Type B pancreatic cell (in vitro differentiated cells): ENCODE measurements around the gene KIF3C. TPM values are rescaled to one million over a fixed set of nuclear protein-coding genes. Genes with fewer than 3 reads are reported as not detected.
"Not testable (repeated sequence)": the region's sequence is repeated elsewhere in the genome, so short reads cannot be mapped to it uniquely, and the experiment has no call there.

Source experiments
- DNase-seq: peaks from one replicate; pipeline ENCODE4 v3.0.0; 2021; ENCODE audit warnings: mixed read lengths; ENCODE audit not compliant: unreplicated experiment; ENCODE audit errors: extremely low spot score
- H3K27ac Mint-ChIP-seq: 2 replicates; pipeline ENCODE4 v1.8.0; 2021; ENCODE audit warnings: mild to moderate bottlenecking, mixed read lengths
- H3K27me3 Mint-ChIP-seq: 2 replicates; pipeline ENCODE4 v1.8.0; 2021; ENCODE audit warnings: mixed read lengths
- H3K36me3 Mint-ChIP-seq: 2 replicates; pipeline ENCODE4 v1.8.0; 2021; ENCODE audit warnings: mixed read lengths
- H3K4me1 Mint-ChIP-seq: one replicate; pipeline ENCODE4 v1.8.0; 2021; ENCODE audit warnings: mixed read lengths; ENCODE audit not compliant: unreplicated experiment
- H3K4me3 Mint-ChIP-seq: 2 replicates; pipeline ENCODE4 v1.8.0; 2021; ENCODE audit warnings: mild to moderate bottlenecking, mixed read lengths
- H3K9me3 Mint-ChIP-seq: 2 replicates; pipeline ENCODE4 v1.8.0; 2021; ENCODE audit warnings: mixed read lengths
- total RNA-seq: library from RNA; stranded (reverse); gene quantifications from 2 replicates; pipeline ENCODE4 v1.2.1, GENCODE V29; 2021; ENCODE audit warnings: low replicate concordance
- TF ChIP-seq, protein P1 (sequence below): fragments of 200-600 bp; sonication (generic); conservative IDR thresholded peaks from 2 replicates; pipeline ENCODE4 v1.5.0; 2021; ENCODE audit warnings: antibody characterized with exemption, mild to moderate bottlenecking

Gene KIF3C
- total RNA-seq, 1 donor from 2014 or later, result 25.5 TPM

DNA sequence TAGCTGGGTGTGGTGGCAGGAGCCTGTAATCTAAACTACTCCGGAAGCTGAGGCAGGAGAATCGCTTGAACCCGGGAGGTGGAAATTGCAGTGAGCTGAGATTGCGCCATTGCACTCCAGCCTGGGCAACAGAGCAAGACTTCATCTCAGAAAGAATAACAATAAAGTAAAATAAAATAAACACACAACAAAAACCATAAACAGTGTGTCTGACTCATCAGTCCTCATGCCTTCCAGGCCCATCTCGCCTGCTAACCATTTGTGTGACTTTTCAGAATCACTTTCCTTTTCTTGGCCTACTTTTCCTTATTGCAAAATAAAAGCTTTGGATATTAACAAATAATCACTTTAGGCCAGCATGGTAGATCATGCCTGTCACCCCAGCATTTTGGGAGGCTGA, 62.0 kb downstream of the KIF3C start:
- no peak overlapping the region for H3K4me3 Mint-ChIP-seq
- H3K4me1 Mint-ChIP-seq, result peaks cover 6% of the 10 kb centered on the region
- no peak overlapping the region for H3K27ac Mint-ChIP-seq
- H3K9me3 Mint-ChIP-seq, result no peaks in the 10 kb centered on the region
- peaks cover 3% of the 10 kb centered on the region for H3K27me3 Mint-ChIP-seq
- TF ChIP-seq, protein P1, sequence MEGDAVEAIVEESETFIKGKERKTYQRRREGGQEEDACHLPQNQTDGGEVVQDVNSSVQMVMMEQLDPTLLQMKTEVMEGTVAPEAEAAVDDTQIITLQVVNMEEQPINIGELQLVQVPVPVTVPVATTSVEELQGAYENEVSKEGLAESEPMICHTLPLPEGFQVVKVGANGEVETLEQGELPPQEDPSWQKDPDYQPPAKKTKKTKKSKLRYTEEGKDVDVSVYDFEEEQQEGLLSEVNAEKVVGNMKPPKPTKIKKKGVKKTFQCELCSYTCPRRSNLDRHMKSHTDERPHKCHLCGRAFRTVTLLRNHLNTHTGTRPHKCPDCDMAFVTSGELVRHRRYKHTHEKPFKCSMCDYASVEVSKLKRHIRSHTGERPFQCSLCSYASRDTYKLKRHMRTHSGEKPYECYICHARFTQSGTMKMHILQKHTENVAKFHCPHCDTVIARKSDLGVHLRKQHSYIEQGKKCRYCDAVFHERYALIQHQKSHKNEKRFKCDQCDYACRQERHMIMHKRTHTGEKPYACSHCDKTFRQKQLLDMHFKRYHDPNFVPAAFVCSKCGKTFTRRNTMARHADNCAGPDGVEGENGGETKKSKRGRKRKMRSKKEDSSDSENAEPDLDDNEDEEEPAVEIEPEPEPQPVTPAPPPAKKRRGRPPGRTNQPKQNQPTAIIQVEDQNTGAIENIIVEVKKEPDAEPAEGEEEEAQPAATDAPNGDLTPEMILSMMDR, result no peak
- H3K36me3 Mint-ChIP-seq, result no peaks in the 10 kb centered on the region
- DNase-seq, result no peak

DNA sequence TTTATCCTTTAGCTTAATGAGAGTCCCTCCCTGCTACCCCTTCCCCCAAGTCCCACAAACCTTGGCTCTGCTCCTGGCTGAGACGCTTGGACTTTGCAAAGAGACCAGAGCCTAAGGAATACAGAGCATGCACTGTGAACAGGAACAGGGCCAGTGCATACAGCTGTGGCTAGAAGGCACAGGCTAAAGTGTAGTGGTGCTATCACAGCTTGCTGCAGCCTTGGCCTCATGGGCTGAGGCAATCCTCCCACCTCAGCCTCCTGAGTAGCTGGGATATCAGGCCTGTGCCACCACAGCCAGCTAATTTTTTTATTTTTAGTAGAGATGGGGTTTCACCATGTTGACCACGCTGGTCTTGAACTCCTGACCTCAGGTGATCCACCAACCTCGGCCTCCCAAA, 64.5 kb downstream of the KIF3C start:
- no peaks in the 10 kb centered on the region for H3K9me3 Mint-ChIP-seq
- no peak for DNase-seq
- H3K4me1 Mint-ChIP-seq, result peaks cover 16% of the 10 kb centered on the region
- H3K27me3 Mint-ChIP-seq, result no peaks in the 10 kb centered on the region
- no peak overlapping the region for H3K4me3 Mint-ChIP-seq
- H3K27ac Mint-ChIP-seq, result no peak overlapping the region
- TF ChIP-seq, protein P1, result no peak
- no peaks in the 10 kb centered on the region for H3K36me3 Mint-ChIP-seq

DNA sequence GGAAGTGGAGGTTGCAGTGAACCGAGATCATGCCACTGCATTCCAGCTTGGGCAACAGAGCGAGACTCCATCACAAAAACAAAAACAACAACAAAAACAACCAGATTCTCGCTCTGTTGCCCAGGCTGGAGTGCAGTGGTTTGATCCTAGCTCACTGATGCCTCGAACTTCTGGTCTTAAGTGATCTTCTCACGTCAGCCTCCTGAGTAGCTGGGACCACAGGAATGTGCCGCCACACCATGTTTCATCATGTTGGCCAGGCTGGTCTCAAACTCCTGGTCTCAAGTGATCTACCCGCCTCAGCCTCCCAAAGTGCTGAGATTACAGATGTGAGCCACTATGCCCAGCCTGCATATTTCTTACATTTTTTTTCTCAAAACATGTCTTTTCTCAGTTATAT, 64.9 kb downstream of the KIF3C start:
- H3K27ac Mint-ChIP-seq, H3K27me3 Mint-ChIP-seq, H3K9me3 Mint-ChIP-seq, H3K36me3 Mint-ChIP-seq, H3K4me3 Mint-ChIP-seq, DNase-seq: not testable (repeated sequence)
- H3K4me1 Mint-ChIP-seq, result peaks cover 18% of the 10 kb centered on the region

DNA sequence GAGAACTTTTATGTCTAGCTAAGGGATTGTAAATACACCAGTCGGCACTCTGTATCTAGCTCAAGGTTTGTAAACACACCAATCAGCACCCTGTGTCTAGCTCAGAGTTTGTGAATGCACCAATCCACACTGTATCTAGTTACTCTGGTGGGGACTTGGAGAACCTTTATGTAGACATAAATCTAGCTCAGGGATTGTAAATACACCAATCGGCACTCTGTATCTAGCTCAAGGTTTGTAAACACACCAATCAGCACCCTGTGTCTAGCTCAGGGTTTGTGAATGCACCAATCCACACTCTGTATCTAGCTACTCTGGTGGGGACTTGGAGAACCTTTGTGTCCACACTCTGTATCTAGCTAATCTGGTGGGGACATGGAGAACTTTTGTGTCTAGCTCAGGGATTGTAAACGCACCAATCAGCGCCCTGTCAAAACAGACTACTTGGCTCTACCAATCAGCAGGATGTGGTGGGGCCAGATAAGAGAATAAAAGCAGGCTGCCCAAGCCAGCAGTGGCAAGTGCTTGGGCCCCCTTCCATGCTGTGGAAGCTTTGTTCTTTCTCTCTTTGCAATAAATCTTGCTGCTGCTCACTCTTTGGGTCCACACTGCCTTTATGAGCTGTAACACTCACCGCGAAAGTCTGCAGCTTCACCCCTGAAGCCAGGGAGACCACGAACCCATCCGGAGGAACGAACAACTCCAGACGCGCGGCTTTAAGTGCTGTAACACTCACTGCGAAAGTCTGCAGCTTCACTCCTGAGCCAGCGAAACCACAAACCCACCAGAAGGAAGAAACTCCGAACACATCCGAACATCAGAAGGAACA, 66.1 kb downstream of the KIF3C start:
- H3K4me3 Mint-ChIP-seq, H3K27me3 Mint-ChIP-seq, DNase-seq, H3K9me3 Mint-ChIP-seq, H3K36me3 Mint-ChIP-seq: not testable (repeated sequence)
- Mint-ChIP-seq H3K4me1 (peaks cover 18% of the 10 kb centered on the region), H3K27ac (peak overlapping the region; percentile 36)

DNA sequence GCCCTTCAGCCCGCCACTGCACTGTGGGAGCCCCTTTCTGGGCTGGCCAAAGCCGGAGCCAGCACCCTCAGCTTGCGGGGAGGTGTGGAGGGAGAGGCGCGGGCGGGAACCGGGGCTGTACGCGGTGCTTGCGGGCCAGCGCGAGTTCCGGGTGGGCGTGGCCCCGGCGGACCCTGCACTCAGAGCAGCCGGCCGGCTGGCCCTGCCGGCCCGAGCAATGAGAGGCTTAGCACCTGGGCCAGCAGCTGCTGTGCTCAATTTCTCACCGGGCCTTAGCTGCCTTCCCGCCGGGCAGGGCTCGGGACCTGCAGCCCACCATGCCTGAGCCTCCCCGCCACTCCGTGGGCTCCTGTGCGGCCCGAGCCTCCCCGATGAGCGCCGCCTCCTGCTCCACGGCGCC, 66.9 kb downstream of the KIF3C start:
- H3K4me1 Mint-ChIP-seq, result peaks cover 18% of the 10 kb centered on the region
- not testable (repeated sequence) for H3K27ac Mint-ChIP-seq, H3K9me3 Mint-ChIP-seq, DNase-seq, H3K36me3 Mint-ChIP-seq, H3K4me3 Mint-ChIP-seq, H3K27me3 Mint-ChIP-seq

DNA sequence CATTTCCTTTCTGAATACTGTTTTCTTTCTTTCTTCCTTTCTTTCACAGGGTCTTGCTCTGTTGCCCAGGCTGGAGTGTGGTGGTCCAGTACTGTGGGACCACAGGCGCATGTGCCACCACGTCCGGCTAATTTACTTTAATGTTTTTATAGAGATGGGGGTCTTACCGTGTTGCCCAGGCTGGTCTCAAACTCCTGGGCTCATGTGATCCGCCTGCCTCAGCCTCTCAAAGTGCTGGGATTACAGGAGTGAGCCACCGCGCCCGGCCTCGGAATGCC, 68.7 kb downstream of the KIF3C start:
- H3K9me3 Mint-ChIP-seq, H3K27me3 Mint-ChIP-seq, DNase-seq, H3K36me3 Mint-ChIP-seq: not testable (repeated sequence)
- peaks cover 18% of the 10 kb centered on the region for H3K4me1 Mint-ChIP-seq
- peak overlapping the region; percentile 42 for H3K4me3 Mint-ChIP-seq
- H3K27ac Mint-ChIP-seq, result peak overlapping the region; percentile 88

DNA sequence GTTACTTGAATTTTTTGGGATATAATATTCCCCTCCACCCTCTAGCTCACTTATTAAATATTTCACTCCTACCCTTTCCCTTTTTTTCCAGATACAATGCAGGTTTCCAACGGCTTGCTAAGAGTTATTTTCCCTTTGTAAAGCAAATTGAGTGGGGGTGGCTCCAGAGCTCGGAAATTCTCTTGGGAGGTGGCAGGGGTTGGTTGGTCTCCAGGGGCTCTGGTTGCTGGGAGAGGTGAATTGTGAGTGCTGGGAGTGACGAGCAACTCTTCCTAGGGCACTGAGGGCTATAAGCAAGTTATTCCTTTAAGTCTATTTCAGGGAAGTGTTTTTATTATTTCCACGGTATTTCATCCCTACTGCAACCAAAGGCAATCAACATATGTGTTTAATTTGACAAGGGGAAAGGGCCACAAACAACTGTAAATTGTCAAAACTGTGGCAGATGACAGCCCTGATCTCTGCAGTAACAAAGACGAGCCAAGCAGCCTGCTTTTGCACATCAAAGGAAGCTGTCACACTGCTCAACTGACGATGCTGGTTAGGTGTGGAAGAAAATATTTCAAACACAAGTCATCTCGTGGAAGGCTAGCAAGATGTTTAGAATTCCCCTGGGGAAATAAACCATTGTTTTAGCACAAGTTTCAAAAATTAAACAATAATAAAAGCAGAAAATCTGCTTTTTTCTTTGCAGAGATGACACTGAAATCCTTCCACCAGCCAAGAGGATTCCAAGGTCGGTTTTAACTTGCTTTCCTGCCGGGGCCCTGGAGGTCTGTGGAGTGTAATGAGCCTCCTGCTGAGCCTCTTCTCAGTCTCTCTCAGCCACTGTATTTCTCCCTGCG, 69.2 kb downstream of the KIF3C start:
- Mint-ChIP-seq H3K4me3 (peak overlapping the region; percentile 42), H3K27ac (peak overlapping the region; percentile 88), H3K4me1 (peaks cover 18% of the 10 kb centered on the region), H3K36me3 (no peaks in the 10 kb centered on the region), H3K27me3 (no peaks in the 10 kb centered on the region), H3K9me3 (no peaks in the 10 kb centered on the region)
- TF ChIP-seq, protein P1, result no peak
- no peak for DNase-seq

DNA sequence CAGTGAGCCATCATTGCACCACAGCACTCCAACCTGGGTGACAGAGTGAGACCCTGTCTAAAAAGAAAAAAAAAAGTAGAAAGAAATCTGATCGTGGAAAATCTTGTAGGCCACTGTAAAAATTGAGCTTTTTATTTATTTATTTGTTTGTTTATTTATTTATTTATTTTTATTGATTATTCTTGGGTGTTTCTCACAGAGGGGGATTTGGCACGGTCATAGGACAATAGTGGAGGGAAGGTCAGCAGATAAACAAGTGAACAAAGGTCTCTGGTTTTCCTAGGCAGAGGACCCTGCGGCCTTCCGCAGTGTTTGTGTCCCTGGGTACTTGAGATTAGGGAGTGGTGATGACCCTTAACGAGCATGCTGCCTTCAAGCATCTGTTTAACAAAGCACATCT, 72.7 kb downstream of the KIF3C start:
- H3K4me3 Mint-ChIP-seq, DNase-seq, H3K36me3 Mint-ChIP-seq, H3K9me3 Mint-ChIP-seq, H3K27me3 Mint-ChIP-seq, H3K27ac Mint-ChIP-seq: not testable (repeated sequence)
- peaks cover 12% of the 10 kb centered on the region for H3K4me1 Mint-ChIP-seq
